Measurements from ENCODE around the gene RHOG. TPM values are rescaled to one million over a fixed set of nuclear protein-coding genes. Genes with fewer than 3 reads are reported as not detected.

RHOG gene
- total RNA-seq, 4 donors from 2014 or later = 21.7 to 146 (median 80.6) TPM

GRCh38 chr11:3823762-3824506 is 16.8 kb downstream of the RHOG start:
- Histone ChIP-seq H3K4me1 (no peaks in the 10 kb centered on the region), H3K27me3 (no peaks in the 10 kb centered on the region), H3K36me3 (peaks cover 0 to 12% (median 3%) of the 10 kb centered on the region in 4 donors), H3K4me3 (no peak overlapping the region), H3K9me3 (no peaks in the 10 kb centered on the region), H3K27ac (no peak overlapping the region)
- DNase-seq = no peak
- in situ Hi-C loops (cut with MboI; ENCODE audit: low pct_ligation_motif_present in 1 of 4, low pct_unique_long_range_greater_than_20kb in 1 of 4, low sequenced_read_pairs in 3 of 4) (no loop called here), intact Hi-C loops (cut with DNase I; ENCODE audit: low total_unique reads) (no loop called here)
- WGBS, 2 donors (ENCODE audit: low coverage in 1 of 2) = 93 to 100% methylated on average over 1 to 30 of the region's 30 CpGs
- TF ChIP-seq EP300 (IDR thresholded peaks at IDR 0.05; ENCODE audit: low read depth) = no peak
- TF ChIP-seq POLR2A (IDR thresholded peaks at IDR 0.05) = no peak
- TF ChIP-seq, protein P1, sequence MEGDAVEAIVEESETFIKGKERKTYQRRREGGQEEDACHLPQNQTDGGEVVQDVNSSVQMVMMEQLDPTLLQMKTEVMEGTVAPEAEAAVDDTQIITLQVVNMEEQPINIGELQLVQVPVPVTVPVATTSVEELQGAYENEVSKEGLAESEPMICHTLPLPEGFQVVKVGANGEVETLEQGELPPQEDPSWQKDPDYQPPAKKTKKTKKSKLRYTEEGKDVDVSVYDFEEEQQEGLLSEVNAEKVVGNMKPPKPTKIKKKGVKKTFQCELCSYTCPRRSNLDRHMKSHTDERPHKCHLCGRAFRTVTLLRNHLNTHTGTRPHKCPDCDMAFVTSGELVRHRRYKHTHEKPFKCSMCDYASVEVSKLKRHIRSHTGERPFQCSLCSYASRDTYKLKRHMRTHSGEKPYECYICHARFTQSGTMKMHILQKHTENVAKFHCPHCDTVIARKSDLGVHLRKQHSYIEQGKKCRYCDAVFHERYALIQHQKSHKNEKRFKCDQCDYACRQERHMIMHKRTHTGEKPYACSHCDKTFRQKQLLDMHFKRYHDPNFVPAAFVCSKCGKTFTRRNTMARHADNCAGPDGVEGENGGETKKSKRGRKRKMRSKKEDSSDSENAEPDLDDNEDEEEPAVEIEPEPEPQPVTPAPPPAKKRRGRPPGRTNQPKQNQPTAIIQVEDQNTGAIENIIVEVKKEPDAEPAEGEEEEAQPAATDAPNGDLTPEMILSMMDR (IDR thresholded peaks at IDR 0.05) = no peak
- TF ChIP-seq POLR2AphosphoS5 (IDR thresholded peaks at IDR 0.05) = no peak

- 91% methylated on average over 3 of the region's 3 CpGs; no CpG with 5 or more reads in 1 of the 2 donors for WGBS, 2 donors (ENCODE audit: low coverage in 1 of 2)
- no peak for DNase-seq
- Histone ChIP-seq H3K4me1 (no peaks in the 10 kb centered on the region), H3K27ac (no peak overlapping the region), H3K4me3 (no peak overlapping the region), H3K36me3 (peaks cover 0 to 12% (median 3%) of the 10 kb centered on the region in 4 donors), H3K27me3 (no peaks in the 10 kb centered on the region), H3K9me3 (no peaks in the 10 kb centered on the region)
- in situ Hi-C loops (cut with MboI; ENCODE audit: low pct_ligation_motif_present in 1 of 4, low pct_unique_long_range_greater_than_20kb in 1 of 4, low sequenced_read_pairs in 3 of 4) (no loop called here), intact Hi-C loops (cut with DNase I; ENCODE audit: low total_unique reads) (no loop called here)
- TF ChIP-seq, protein P1 (IDR thresholded peaks at IDR 0.05) = no peak
- no peak for TF ChIP-seq POLR2A (IDR thresholded peaks at IDR 0.05)
Observed at GRCh38 chr11:3823303-3823702, 17.5 kb downstream of the RHOG start.

DNA sequence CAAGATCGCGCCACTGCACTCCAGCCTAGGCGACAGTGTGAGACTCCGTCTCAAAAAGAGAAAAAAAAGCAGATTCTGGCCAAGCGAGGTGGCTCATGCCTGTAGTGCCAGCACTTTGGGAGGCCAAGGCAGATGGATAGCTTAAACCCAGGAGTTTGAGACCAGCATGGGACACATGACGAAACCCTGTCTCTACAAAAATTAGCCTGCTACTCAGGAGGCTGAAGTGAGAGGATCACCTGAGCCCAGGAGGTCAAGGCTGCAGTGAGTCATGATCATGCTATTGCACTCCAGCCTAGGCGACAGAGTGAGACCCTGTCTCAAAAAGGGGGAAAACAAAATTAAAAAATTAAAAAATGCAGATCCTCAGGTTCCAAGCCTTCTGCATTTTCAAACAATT is 18.4 kb downstream of the RHOG start:
- Histone ChIP-seq H3K9me3 (no peaks in the 10 kb centered on the region), H3K27me3 (no peaks in the 10 kb centered on the region), H3K27ac (no peak overlapping the region), H3K4me3 (no peak overlapping the region), H3K36me3 (peaks cover 0 to 6% (median 3%) of the 10 kb centered on the region in 4 donors), H3K4me1 (no peaks in the 10 kb centered on the region)
- no peak for DNase-seq
- 98 to 100% methylated on average over 1 to 7 of the region's 7 CpGs for WGBS, 2 donors (ENCODE audit: low coverage in 1 of 2)
- TF ChIP-seq, protein P1 (IDR thresholded peaks at IDR 0.05) = no peak
- no peak for TF ChIP-seq POLR2A (IDR thresholded peaks at IDR 0.05)
- intact Hi-C loops (cut with DNase I; ENCODE audit: low total_unique reads) = no loop called here
- in situ Hi-C loops (cut with MboI; ENCODE audit: low pct_ligation_motif_present in 1 of 4, low pct_unique_long_range_greater_than_20kb in 1 of 4, low sequenced_read_pairs in 3 of 4) = no loop called here

- Histone ChIP-seq H3K36me3 (no peaks in the 10 kb centered on the region), H3K27ac (no peak overlapping the region), H3K4me1 (no peaks in the 10 kb centered on the region), H3K9me3 (no peaks in the 10 kb centered on the region), H3K4me3 (no peak overlapping the region), H3K27me3 (no peaks in the 10 kb centered on the region)
- in situ Hi-C loops (cut with MboI; ENCODE audit: low pct_ligation_motif_present in 1 of 4, low pct_unique_long_range_greater_than_20kb in 1 of 4, low sequenced_read_pairs in 3 of 4) = no loop called here
- intact Hi-C loops (cut with DNase I; ENCODE audit: low total_unique reads) = no loop called here
- DNase-seq = no peak
- 100% methylated on average over 1 to 2 of the region's 2 CpGs for WGBS, 2 donors (ENCODE audit: low coverage in 1 of 2)
- TF ChIP-seq POLR2A (IDR thresholded peaks at IDR 0.05) (no peak), POLR2AphosphoS5 (IDR thresholded peaks at IDR 0.05) (no peak), EP300 (IDR thresholded peaks at IDR 0.05; ENCODE audit: low read depth) (no peak)
- TF ChIP-seq, protein P1 (IDR thresholded peaks at IDR 0.05) = no peak
Observed at GRCh38 chr11:3820971-3821370, 19.8 kb downstream of the RHOG start.

All from transverse colon (tissue), 4 donors.